GM21447 (cell line): ENCODE measurements around the gene UGT1A5.
"Not testable (repeated sequence)": the region's sequence is repeated elsewhere in the genome, so short reads cannot be mapped to it uniquely, and the experiment has no call there.

ENCODE experiments used
- ATAC-seq: cut with Tn5 transposase; IDR thresholded peaks from one replicate; pipeline ENCODE4 v1.9.1; 2021; ENCODE audit not compliant: unreplicated experiment

UGT1A5 gene

DNA sequence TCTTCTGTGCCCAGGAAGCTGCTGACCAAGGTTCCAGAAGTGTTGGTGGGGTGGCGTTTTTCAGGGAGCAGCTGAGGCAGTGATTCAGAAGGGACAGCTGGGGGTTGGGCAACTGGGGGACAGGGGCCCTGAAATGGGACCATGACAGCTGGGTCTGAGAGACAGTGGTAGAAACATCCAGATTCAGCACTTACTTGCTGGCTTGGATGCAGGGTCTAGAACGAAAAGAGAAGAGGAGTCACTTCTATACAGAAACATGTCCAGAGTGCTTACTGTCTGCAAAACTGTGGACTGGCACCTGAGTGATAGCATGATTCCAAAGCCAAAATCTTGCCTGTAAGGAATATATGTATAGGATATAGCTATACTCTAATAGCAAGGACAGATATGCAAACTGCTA is 33.1 kb downstream of the UGT1A5 start:
- ATAC-seq: not testable (repeated sequence)

DNA sequence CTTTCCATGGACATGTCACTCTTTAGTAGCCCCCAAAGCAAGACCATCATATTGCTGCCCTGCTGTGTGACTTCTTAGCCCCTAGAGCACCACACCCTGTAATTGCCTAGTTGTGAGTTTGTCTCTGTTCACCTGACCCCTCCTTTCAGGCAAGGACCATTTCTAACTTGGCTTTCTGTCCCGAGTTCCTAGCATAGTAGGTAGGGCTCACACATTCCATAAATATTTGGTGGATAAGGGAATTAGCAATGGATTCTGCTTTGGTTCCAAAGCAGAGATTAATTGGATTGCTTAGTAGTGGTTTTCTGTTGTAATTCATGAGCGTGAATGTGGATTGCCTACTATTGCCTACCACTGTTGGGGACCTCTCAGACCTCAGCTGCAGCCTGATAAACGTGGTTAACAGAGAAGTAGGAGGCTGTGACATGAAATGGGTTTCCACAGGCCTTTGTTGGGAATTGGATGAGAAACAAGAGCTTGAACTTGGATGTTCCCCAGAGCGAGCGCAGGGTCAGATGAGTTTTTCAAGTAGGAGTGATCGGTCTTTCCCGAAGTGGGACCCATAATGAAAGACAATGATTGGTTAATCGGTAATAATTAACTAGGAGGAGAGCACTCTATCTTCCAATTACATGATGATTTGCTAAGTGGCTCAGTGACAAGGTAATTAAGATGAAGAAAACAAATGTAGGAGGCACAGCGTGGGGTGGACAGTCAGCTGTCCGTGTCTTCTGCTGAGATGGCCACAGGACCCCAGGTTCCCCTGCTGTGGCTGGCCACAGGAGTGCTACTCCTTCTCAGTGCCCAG is 34.0 kb downstream of the UGT1A5 start:
- no peak for ATAC-seq

DNA sequence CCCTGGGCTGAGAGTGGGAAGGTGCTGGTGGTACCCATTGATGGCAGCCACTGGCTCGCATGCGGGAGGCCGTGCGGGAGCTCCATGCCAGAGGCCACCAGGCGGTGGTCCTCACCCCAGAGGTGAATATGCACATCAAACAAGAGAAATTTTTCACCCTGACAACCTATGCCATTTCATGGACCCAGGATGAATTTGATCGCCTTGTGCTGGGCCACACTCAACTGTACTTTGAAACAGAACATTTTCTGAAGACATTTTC is 34.5 kb downstream of the UGT1A5 start:
- no peak for ATAC-seq

DNA sequence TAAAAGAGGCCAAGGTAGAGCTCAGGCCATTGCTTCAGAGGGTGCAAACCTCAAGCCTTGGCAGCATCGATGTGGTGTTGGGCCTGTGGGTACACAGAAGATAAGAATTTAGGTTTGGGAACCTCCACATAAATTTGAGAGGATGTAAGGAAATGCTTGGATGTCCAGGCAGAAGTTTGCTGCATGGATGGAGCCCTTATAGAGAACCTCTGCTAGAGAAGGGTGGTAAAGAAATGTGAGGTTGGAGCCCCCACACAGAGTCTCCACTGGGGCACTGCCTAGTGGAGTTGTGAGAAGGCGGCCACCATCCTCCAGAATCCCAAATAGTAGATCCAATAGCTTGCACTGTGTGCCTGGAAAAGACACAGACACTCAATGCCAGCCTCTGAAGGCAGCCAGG is 38.0 kb downstream of the UGT1A5 start:
- not testable (repeated sequence) for ATAC-seq

DNA sequence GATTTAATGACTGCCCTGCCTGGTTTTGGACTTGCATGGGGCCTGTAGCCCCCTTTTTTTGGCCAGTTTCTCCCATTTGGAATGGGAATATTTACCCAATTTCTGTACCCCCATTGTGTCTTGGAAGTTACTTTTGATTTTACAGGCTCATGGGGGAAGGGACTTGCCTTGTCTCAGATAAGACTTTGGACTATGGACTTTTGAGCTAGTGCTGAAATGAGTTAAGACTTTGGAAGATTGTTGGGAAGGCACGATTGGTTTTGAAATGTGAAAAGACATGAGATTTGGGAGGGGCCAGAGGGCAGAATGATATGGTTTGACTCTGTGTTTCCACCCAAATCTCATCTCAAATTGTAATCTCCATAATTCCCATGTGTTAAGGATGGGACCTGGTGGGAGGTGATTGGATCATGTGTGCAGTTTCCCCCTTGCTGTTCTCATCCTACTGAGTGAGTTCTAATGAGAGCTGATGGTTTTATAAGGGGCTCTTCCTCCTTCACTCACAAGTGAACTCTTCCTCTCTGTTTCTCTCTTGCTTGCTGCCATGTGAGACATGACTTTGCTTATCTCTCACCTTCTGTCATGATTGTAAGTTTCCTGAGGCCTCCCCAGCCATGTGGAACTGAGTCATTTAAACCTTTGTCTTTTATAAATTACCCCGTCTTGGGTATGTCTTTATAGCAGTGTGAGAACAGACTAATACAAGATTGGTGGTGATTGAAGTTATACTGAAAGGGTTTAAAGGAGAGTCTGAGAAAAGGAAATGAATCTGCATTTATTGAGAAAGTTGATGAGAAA is 38.7 kb downstream of the UGT1A5 start:
- not testable (repeated sequence) for ATAC-seq

DNA sequence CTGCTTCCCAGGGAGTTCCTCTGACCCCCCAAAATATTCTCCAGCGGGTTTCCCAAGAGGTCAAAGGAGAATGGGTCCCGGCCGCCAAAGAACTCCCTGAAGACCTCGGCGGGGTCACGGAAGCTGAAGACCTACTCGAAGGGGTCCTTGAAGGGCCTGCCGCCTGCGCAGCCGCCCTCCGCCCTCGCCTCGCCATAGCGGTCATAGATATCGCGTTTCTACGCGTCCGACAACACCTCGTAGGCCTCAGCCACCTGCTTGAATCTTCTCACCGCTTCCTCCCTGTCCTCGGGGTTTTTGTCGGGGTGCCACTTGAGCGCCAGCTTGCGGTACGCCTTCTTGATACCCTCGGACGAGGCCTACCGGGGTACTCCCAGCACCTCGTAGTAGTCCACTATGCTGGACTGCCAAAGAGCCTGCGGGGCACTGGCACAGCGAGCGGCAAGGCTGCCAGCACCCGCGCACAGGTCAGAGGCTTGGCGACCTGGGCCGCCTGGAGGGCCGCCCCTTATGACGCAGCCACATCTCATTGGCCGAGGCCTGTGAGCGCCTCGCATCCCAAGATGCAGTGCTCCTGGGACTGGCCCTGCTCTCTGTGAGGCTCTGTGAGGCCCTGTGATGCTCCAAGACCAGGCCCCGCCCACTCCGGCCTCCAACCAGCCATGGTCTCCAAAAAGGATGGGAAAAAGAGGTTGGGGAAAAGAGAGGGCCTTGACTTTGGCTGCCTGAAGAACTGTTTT is 42.3 kb downstream of the UGT1A5 start:
- no peak for ATAC-seq

DNA sequence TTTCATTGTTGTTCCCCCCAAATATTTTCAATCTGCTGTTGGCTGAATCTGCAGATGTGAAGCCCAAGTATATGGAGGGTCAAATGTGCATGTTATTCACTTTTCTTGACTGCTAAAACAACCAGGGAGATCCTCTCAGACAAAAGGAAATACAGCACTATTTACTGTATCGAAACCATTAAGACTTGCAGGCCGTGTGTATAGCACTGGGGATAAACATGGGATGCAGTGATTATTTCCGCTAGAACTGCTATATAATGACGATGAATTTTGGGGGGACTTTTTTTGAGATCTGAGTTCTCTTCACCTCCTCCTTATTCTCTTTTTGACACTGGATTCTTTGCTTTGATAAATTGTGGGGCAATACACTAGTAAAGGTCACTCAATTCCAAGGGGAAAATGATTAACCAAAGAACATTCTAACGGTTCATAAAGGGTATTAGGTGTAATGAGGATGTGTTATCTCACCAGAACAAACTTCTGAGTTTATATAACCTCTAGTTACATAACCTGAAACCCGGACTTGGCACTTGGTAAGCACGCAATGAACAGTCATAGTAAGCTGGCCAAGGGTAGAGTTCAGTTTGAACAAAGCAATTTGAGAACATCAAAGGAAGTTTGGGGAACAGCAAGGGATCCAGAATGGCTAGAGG is 43.8 kb downstream of the UGT1A5 start:
- ATAC-seq: no peak

DNA sequence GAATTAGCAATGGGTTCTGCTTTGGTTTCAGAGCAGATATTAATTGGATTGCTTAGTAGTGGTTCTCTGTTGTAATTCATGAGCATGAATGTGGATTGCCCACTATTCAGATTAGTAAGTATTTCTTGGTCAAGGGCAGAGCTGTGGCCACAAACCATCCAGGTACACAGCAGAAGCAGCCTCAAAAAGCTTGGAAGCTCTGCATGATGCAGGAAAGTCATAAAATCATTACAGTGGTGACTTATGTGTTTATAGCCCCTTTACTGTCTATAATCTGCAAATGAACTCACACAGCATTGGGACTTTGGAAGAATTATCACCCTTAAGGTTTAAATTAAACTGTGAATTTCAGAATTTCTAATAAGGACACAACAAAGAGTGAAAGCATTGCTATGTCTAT is 45.4 kb downstream of the UGT1A5 start:
- ATAC-seq: no peak

DNA sequence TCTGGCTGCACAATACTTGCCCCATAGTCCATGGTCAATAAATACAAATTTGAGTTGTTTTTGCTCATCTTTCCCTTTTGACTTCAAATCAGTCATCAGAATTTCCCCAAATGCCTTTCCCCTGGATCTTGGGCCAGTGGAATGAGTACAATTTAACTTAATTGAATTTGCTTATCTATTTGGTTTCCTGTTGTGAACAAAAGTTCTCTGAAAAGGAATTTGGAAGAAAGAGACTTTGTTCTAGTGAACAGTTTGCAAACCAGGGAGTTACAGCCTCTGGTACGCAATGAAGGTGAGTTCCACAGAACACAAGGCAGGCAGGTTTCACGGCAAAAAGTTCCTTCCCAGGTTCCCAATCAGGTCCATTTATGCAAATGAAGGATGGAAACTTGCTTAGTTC is 46.1 kb downstream of the UGT1A5 start:
- ATAC-seq: no peak

DNA sequence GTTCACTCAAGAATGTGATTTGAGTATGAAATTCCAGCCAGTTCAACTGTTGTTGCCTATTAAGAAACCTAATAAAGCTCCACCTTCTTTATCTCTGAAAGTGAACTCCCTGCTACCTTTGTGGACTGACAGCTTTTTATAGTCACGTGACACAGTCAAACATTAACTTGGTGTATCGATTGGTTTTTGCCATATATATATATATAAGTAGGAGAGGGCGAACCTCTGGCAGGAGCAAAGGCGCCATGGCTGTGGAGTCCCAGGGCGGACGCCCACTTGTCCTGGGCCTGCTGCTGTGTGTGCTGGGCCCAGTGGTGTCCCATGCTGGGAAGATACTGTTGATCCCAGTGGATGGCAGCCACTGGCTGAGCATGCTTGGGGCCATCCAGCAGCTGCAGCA is 47.3 kb downstream of the UGT1A5 start, which contains the start of gene UGT1A1:
TSS of gene UGT1A1 (plus strand) at position 228 of the 400 bp plus-strand sequence. CDS start at position 246, 18 bp downstream.
- ATAC-seq: no peak

DNA sequence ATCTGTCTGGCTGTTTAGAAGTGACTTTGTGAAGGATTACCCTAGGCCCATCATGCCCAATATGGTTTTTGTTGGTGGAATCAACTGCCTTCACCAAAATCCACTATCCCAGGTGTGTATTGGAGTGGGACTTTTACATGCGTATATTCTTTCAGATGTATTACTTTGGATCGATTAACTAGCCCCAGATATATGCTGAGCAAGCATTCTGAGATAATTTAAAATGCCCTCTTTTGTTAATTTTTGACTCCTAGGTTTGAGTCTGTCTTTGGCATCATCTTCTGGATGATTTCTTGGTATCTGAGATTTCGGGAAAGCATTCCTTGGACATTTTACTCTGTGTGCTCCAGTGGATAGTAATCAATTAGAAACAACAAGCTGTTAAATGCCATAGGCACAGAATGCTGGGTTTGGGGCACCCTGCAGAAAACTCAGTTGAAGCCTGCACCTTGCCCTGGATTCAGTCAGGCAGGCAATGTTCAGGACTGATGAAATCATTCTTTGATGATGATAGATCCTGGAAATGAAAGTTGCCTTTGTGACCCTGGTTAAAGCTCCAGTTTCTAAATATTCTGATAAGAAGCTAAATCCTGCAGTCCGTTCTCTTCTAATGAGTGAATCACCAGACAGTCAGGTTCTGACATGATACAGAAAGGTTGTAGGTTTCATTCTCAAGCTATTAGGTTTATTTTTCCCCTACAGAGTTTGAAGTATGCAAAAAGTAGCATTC is 48.5 kb downstream of the UGT1A5 start:
- no peak for ATAC-seq

DNA sequence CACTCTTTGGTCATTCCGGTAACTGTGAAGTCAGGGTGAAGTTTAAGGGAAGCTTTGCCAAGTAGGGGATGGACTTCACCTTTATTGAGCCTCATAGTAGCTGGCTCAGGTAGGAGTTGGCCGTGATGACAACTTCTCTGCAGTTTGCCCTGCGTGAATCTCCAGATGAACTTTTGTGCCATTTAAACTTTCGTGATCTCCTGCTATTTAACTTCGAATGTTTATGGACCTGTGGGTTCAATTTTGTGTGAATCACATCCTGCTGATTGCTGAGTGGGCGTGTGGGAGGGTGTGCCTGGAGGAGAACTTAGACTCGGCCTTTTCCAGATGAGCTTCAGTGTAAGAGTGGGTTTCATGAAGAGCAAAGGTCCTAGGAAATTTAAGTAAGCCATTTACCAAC is 51.6 kb downstream of the UGT1A5 start:
- ATAC-seq: no peak

DNA sequence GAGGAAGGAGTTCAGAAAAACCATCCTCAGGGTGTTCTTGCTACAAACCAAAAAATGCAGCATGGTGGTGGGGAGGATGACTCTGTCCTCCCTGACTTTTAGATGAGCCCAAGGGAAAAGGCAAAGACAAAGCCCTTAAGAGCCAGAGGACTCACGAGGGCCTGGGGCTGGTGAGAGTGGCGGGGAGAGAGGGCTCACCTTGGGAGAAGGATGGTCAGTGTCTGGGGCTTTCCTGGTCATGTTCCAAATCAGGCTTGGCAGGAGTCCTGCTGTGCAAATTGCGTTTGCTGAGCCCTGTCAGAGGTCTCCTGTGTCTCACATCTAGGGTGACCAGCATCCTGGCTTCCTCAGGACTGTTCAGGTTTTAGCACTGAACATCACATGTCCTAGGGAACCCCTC is 52.1 kb downstream of the UGT1A5 start:
- no peak for ATAC-seq

DNA sequence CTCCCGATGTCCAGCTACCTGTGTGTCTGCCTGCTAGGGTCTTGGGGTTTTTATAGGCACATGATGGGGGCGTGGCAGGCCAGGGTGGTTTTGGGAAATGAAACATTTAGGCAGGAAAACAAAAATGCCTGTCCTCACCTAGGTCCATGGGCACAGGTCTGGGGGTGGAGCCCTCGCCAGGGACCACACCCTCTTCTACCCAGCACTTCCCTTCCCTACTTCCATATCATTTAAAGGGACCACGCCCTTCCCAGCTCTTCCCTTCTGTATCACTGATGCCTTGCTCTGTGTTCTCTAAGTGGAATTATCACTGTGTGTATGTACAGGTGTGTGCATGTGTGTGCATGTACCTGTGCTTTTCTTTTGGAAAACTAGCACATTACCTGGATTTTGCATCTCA is 53.7 kb downstream of the UGT1A5 start:
- ATAC-seq: no peak

DNA sequence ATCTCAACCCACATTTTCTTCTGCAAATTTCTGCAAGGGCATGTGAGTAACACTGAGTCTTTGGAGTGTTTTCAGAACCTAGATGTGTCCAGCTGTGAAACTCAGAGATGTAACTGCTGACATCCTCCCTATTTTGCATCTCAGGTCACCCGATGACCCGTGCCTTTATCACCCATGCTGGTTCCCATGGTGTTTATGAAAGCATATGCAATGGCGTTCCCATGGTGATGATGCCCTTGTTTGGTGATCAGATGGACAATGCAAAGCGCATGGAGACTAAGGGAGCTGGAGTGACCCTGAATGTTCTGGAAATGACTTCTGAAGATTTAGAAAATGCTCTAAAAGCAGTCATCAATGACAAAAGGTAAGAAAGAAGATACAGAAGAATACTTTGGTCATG is 55.4 kb downstream of the UGT1A5 start:
- ATAC-seq: no peak

DNA sequence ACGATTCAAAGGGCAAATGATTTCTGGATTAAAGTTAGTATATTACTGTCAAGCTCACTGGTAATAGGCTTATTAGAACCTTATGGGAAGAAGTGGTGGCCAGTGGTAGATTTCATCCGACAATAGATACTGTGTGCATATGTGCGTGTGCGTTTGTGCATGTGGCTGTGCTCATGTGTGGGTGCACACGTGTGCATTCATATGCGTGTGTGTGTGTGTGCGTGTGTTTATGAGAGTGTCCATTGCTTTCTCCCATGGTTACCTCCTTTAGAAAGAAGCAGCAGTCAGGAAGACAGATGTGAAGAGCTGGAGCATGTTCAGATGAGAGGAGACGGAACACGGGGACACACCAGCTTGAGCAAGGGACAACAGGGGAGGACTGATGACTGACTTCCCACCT is 56.6 kb downstream of the UGT1A5 start:
- ATAC-seq: no peak

DNA sequence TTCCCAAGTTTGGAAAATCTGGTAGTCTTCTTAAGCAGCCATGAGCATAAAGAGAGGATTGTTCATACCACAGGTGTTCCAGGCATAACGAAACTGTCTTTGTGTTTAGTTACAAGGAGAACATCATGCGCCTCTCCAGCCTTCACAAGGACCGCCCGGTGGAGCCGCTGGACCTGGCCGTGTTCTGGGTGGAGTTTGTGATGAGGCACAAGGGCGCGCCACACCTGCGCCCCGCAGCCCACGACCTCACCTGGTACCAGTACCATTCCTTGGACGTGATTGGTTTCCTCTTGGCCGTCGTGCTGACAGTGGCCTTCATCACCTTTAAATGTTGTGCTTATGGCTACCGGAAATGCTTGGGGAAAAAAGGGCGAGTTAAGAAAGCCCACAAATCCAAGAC is 59.4 kb downstream of the UGT1A5 start:
- no peak for ATAC-seq

DNA sequence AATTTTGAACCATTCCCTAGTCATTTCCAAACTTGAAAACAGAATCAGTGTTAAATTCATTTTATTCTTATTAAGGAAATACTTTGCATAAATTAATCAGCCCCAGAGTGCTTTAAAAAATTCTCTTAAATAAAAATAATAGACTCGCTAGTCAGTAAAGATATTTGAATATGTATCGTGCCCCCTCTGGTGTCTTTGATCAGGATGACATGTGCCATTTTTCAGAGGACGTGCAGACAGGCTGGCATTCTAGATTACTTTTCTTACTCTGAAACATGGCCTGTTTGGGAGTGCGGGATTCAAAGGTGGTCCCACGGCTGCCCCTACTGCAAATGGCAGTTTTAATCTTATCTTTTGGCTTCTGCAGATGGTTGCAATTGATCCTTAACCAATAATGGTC is 59.9 kb downstream of the UGT1A5 start:
- no peak for ATAC-seq

DNA sequence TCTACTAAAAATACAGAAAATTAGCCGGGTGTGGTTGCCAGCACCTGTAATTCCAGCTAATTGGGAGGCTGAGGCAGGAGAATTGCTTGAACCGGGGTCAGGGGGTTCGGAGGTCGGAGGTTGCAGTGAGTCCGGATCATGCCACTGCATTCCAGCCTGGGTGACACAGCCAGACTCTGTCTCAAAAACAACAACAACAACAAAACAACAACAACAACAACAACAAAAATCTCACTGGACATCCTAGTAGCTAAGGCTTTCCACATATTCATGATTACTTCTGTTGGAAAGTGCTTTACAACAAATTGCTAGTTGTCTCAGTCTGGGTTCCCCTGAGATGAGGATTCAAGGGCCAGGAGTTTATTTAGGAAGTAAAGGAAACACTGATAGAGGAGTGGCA is 61.1 kb downstream of the UGT1A5 start:
- ATAC-seq: no peak

DNA sequence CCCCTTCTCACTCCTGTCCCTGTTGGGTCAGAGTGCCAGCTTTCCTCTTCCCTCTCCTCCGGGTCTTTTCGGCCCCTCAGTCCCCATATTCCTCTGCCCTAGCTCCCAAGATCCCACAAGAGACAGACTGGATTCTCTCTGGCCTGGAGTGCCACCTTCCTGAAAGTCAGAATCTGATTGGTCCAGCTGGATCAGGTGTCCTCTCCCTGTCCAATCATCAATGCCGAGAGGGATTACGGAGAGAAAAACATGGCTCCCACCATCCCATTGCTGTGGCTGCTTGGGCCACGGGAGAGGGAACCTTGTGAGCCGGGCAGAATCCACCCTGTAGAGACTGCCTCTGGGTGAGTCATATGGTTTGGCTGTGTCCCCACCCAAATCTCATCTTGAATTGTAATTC is 62.7 kb downstream of the UGT1A5 start:
- ATAC-seq: no peak

DNA sequence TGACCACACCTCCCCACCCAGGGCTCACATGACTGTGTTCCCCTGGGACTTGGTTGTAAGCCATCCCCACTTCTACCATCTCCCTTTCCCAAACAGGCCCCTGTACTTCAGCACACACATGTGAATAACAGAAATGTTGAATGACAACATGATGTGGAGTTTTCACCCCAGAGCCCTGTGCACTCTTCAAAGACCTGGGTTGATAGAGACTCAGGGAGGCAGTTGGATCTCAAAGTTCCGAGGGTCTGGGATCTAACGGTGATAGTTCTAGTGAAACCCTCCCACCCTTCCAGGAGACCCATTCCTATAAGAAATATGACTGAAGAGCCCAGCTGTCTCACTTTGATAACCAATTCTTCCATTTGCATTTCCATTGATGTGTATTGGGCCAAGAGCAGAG is 65.3 kb downstream of the UGT1A5 start, which contains the start of gene MROH2A:
TSS of gene MROH2A (plus strand) at position 301 of the 400 bp plus-strand sequence. CDS start 1,029 bp downstream, outside the sequence.
- no peak for ATAC-seq
